Measurements from ENCODE around the gene SLC25A29. TPM values are rescaled to one million over a fixed set of nuclear protein-coding genes. Genes with fewer than 3 reads are reported as not detected.

SLC25A29 gene
- total and polyA plus RNA-seq, 8 donors, result 10.6 to 85.2 (median 22.5) TPM

- DNase-seq (peak in 1 of 6 donors; percentile 59), FAIRE-seq (no peak), ATAC-seq (no peak)
- 76 to 77% methylated on average over 13 of the region's 13 CpGs for WGBS, 2 donors
- H3K4me3 ChIP-seq, result no peak overlapping the region
- H3K36me3 ChIP-seq, result no peaks in the 10 kb centered on the region
- no peak overlapping the region for H3K27ac ChIP-seq
- intact Hi-C loops (cut with DNase I), result no loop called here
- no peak for TF ChIP-seq CTCF (IDR thresholded peaks at IDR 0.05)
- peaks cover 0 to 3% (median 0%) of the 10 kb centered on the region in 3 donors for H3K4me1 ChIP-seq
- no peaks in the 10 kb centered on the region for H3K9me3 ChIP-seq
- no peaks in the 10 kb centered on the region for H3K27me3 ChIP-seq
These were observed 24.2 kb upstream of the SLC25A29 start for GRCh38 chr14:100330388-100330931.

GRCh38 chr14:100330007-100330344 is 23.7 kb upstream of the SLC25A29 start:
- TF ChIP-seq CTCF (IDR thresholded peaks at IDR 0.05), result no peak

DNA sequence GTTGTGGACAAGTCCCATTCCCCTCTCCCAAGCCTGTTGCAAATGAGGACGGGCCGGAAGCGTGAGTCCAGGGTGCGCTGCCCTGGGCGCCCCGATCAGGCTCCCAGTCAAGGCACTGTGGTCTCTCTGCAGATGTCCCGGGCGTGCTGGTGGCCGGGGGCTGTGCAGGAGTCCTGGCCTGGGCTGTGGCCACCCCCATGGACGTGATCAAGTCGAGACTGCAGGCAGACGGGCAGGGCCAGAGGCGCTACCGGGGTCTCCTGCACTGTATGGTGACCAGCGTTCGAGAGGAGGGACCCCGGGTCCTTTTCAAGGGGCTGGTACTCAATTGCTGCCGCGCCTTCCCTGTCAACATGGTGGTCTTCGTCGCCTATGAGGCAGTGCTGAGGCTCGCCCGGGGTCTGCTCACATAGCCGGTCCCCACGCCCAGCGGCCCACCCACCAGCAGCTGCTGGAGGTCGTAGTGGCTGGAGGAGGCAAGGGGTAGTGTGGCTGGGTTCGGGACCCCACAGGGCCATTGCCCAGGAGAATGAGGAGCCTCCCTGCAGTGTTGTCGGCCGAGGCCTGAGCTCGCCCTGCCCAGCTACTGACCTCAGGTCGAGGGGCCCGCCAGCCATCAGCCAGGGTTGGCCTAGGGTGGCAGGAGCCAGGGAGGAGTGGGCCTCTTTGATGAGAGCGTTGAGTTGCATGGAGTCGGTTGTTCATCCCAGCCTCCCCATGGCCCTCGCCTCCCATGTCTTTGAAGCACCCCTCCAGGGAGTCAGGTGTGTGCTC is 23.2 kb upstream of the SLC25A29 start:
- intact Hi-C loops (cut with DNase I), result no loop called here
- TF ChIP-seq CTCF (IDR thresholded peaks at IDR 0.05), result no peak
- peaks cover 0 to 3% (median 0%) of the 10 kb centered on the region in 3 donors for H3K4me1 ChIP-seq
- ATAC-seq (peak in 3 of 4 donors; percentile 4 to 39 (median 4)), FAIRE-seq (no peak), DNase-seq (no peak)
- WGBS, 2 donors, result 90 to 91% methylated on average over 36 of the region's 36 CpGs
- peak overlapping the region in 2 of 4 donors; percentile 51 to 72 for H3K27ac ChIP-seq
- no peaks in the 10 kb centered on the region for H3K36me3 ChIP-seq
- no peak overlapping the region for H3K4me3 ChIP-seq
- no peaks in the 10 kb centered on the region for H3K9me3 ChIP-seq
- H3K27me3 ChIP-seq, result no peaks in the 10 kb centered on the region

More at GRCh38 chr14:100330007-100330344, 23.7 kb upstream of the SLC25A29 start:
- DNase-seq (peak in 1 of 6 donors; percentile 68), FAIRE-seq (no peak), ATAC-seq (no peak)
- Histone ChIP-seq H3K9me3 (no peaks in the 10 kb centered on the region), H3K4me3 (no peak overlapping the region), H3K36me3 (no peaks in the 10 kb centered on the region), H3K4me1 (peaks cover 0 to 3% (median 0%) of the 10 kb centered on the region in 3 donors), H3K27me3 (no peaks in the 10 kb centered on the region), H3K27ac (no peak overlapping the region)
- intact Hi-C loops (cut with DNase I), result no loop called here
- WGBS, 2 donors, result 89 to 92% methylated on average over 11 of the region's 11 CpGs

GRCh38 chr14:100328495-100329163 is 22.4 kb upstream of the SLC25A29 start:
- Histone ChIP-seq H3K9me3 (no peaks in the 10 kb centered on the region), H3K36me3 (no peaks in the 10 kb centered on the region), H3K27ac (peak overlapping the region; percentile 42 to 72 (median 52)), H3K27me3 (no peaks in the 10 kb centered on the region), H3K4me1 (peaks cover 0 to 3% (median 0%) of the 10 kb centered on the region in 3 donors), H3K4me3 (peak overlapping the region in 2 of 4 donors; percentile 3 to 4)
- TF ChIP-seq CTCF (IDR thresholded peaks at IDR 0.05), result no peak
- ATAC-seq, result peak; percentile 74 to 87 (median 75)
- intact Hi-C loops (cut with DNase I), result no loop called here
- FAIRE-seq, result no peak
- 37 to 38% methylated on average over 32 of the region's 32 CpGs for WGBS, 2 donors
- peak in 5 of 6 donors; percentile 49 to 82 (median 70) for DNase-seq
